ENCODE results near the gene SPATA31D1. TPM values are rescaled to one million over a fixed set of nuclear protein-coding genes. Genes with fewer than 3 reads are reported as not detected.

SPATA31D1 gene
- total RNA-seq, 1 donor = not detected

GRCh38 chr9:81986051-81986450, 2.5 kb upstream of the SPATA31D1 start:
- no peak for TF ChIP-seq CTCF (IDR thresholded peaks at IDR 0.05; ENCODE audit: insufficient read depth, low read depth, low read length)
- H3K4me3 ChIP-seq (ENCODE audit: low read depth, low read length) = no peak overlapping the region
- DNase-seq (ENCODE audit: low read depth) = no peak

GRCh38 chr9:81989700-81990099, 1.1 kb downstream of the SPATA31D1 start:
- TF ChIP-seq CTCF (IDR thresholded peaks at IDR 0.05; ENCODE audit: insufficient read depth, low read depth, low read length) = no peak
- H3K4me3 ChIP-seq (ENCODE audit: low read depth, low read length) = no peak overlapping the region
- no peak for DNase-seq (ENCODE audit: low read depth)

GRCh38 chr9:81993656-81994055, 5.1 kb downstream of the SPATA31D1 start:
- DNase-seq (ENCODE audit: low read depth) = no peak

GRCh38 chr9:81999806-82000205, 11.2 kb downstream of the SPATA31D1 start:
- H3K4me3 ChIP-seq (ENCODE audit: low read depth, low read length) = no peak overlapping the region
- TF ChIP-seq CTCF (IDR thresholded peaks at IDR 0.05; ENCODE audit: insufficient read depth, low read depth, low read length) = no peak
- DNase-seq (ENCODE audit: low read depth) = no peak

More at GRCh38 chr9:81993656-81994055, 5.1 kb downstream of the SPATA31D1 start:
- H3K4me3 ChIP-seq (ENCODE audit: low read depth, low read length) = no peak overlapping the region
- TF ChIP-seq CTCF (IDR thresholded peaks at IDR 0.05; ENCODE audit: insufficient read depth, low read depth, low read length) = no peak

- no peak for TF ChIP-seq CTCF (IDR thresholded peaks at IDR 0.05; ENCODE audit: insufficient read depth, low read depth, low read length)
- H3K4me3 ChIP-seq (ENCODE audit: low read depth, low read length) = no peak overlapping the region
- no peak for DNase-seq (ENCODE audit: low read depth)
Observed at GRCh38 chr9:82010711-82011110, 22.1 kb downstream of the SPATA31D1 start.

GRCh38 chr9:82011133-82011532, 22.6 kb downstream of the SPATA31D1 start:
- no peak for TF ChIP-seq CTCF (IDR thresholded peaks at IDR 0.05; ENCODE audit: insufficient read depth, low read depth, low read length)
- no peak for DNase-seq (ENCODE audit: low read depth)
- no peak overlapping the region for H3K4me3 ChIP-seq (ENCODE audit: low read depth, low read length)

- DNase-seq (ENCODE audit: low read depth) = no peak
- H3K4me3 ChIP-seq (ENCODE audit: low read depth, low read length) = no peak overlapping the region
- TF ChIP-seq CTCF (IDR thresholded peaks at IDR 0.05; ENCODE audit: insufficient read depth, low read depth, low read length) = no peak
Observed at GRCh38 chr9:82012276-82012675, 23.7 kb downstream of the SPATA31D1 start.
